ENCODE data around the gene DGKQ.

DGKQ gene

GRCh38 chr4:960636-961350, 12.6 kb downstream of the DGKQ start:
- FAIRE-seq (no peak), DNase-seq (ENCODE audit: insufficient read length, low spot score) (no peak)
- TF ChIP-seq POLR2A (IDR thresholded peaks at IDR 0.05; ENCODE audit: low read depth, low read length) = no peak

- FAIRE-seq (no peak), DNase-seq (ENCODE audit: insufficient read length, low spot score) (no peak)
- TF ChIP-seq POLR2A (IDR thresholded peaks at IDR 0.05; ENCODE audit: low read depth, low read length) = no peak
Observed at GRCh38 chr4:960140-960635, 13.2 kb downstream of the DGKQ start.

- FAIRE-seq = no peak
Observed at GRCh38 chr4:959338-960139, 13.8 kb downstream of the DGKQ start.

GRCh38 chr4:958696-959337, 14.6 kb downstream of the DGKQ start:
- no peak for FAIRE-seq
- no peak for DNase-seq (ENCODE audit: insufficient read length, low spot score)
- TF ChIP-seq POLR2A (IDR thresholded peaks at IDR 0.05; ENCODE audit: low read depth, low read length) = no peak; the same call in 1 of the 2 replicates

More at GRCh38 chr4:959338-960139, 13.8 kb downstream of the DGKQ start:
- no peak; the same call in 1 of the 2 replicates for TF ChIP-seq POLR2A (IDR thresholded peaks at IDR 0.05; ENCODE audit: low read depth, low read length)
- DNase-seq (ENCODE audit: insufficient read length, low spot score) = no peak

GRCh38 chr4:958314-958665, 15.1 kb downstream of the DGKQ start:
- no peak for DNase-seq (ENCODE audit: insufficient read length, low spot score)
- FAIRE-seq = no peak
- no peak for TF ChIP-seq POLR2A (IDR thresholded peaks at IDR 0.05; ENCODE audit: low read depth, low read length)

GRCh38 chr4:957581-958313, 15.6 kb downstream of the DGKQ start:
- no peak for TF ChIP-seq POLR2A (IDR thresholded peaks at IDR 0.05; ENCODE audit: low read depth, low read length)
- FAIRE-seq (no peak), DNase-seq (ENCODE audit: insufficient read length, low spot score) (no peak)

- DNase-seq (ENCODE audit: insufficient read length, low spot score) = no peak
- no peak for TF ChIP-seq POLR2A (IDR thresholded peaks at IDR 0.05; ENCODE audit: low read depth, low read length)
- FAIRE-seq = no peak
Observed at GRCh38 chr4:957231-957580, 16.2 kb downstream of the DGKQ start.

- no peak for TF ChIP-seq POLR2A (IDR thresholded peaks at IDR 0.05; ENCODE audit: low read depth, low read length)
- no peak for DNase-seq (ENCODE audit: insufficient read length, low spot score)
- FAIRE-seq = no peak
Observed at GRCh38 chr4:956531-957230, 16.7 kb downstream of the DGKQ start.

- DNase-seq (ENCODE audit: insufficient read length, low spot score) = no peak
- FAIRE-seq = no peak
Observed at GRCh38 chr4:955931-956381, 17.4 kb downstream of the DGKQ start.

GRCh38 chr4:955161-955921, 18.0 kb downstream of the DGKQ start:
- DNase-seq (ENCODE audit: insufficient read length, low spot score) (no peak), FAIRE-seq (no peak)
- no peak for TF ChIP-seq POLR2A (IDR thresholded peaks at IDR 0.05; ENCODE audit: low read depth, low read length)

More at GRCh38 chr4:955931-956381, 17.4 kb downstream of the DGKQ start:
- TF ChIP-seq POLR2A (IDR thresholded peaks at IDR 0.05; ENCODE audit: low read depth, low read length) = no peak

- no peak for TF ChIP-seq POLR2A (IDR thresholded peaks at IDR 0.05; ENCODE audit: low read depth, low read length)
- no peak for DNase-seq (ENCODE audit: insufficient read length, low spot score)
- FAIRE-seq = no peak
Observed at GRCh38 chr4:954211-955020, 19.0 kb downstream of the DGKQ start.

GRCh38 chr4:953574-953915, 19.8 kb downstream of the DGKQ start:
- FAIRE-seq (no peak), DNase-seq (ENCODE audit: insufficient read length, low spot score) (no peak)
- TF ChIP-seq POLR2A (IDR thresholded peaks at IDR 0.05; ENCODE audit: low read depth, low read length) = no peak
